PC-3 (cell line): Measurements from ENCODE around the gene ADD1. TPM values are rescaled to one million over a fixed set of nuclear protein-coding genes. Genes with fewer than 3 reads are reported as not detected.

Experiments used
- ATAC-seq: fragments of 200-7000 bp; cut with Tn5 transposase; 2 replicates; pipeline ENCODE4 v1.9.1; 2020; ENCODE audit warnings: mild to moderate bottlenecking, moderate library complexity
- BruUV-seq: library from RNA; stranded (reverse); fragments of 400-500 nt; replicated peaks from 2 replicates; lab custom pipeline; 2021; lab: Mats Ljungman, UMichigan
- CTCF ChIA-PET: fragments of 300-600 bp; sonication (Branson Sonifier 250); formaldehyde crosslinking; loops from one replicate; lab custom pipeline; 2022; ENCODE audit warnings: antibody characterized with exemption; lab: Charles Lee
- POLR2A ChIA-PET: fragments of 300-600 bp; sonication (Branson Sonifier 250); formaldehyde crosslinking; loops from one replicate; lab custom pipeline; 2022; ENCODE audit warnings: antibody characterized with exemption; ENCODE audit not compliant: unreplicated experiment; lab: Charles Lee
- DNase-seq: peaks from one replicate; pipeline ENCODE4 v3.0.0-alpha.2; 2015
- H2AFZ ChIP-seq: fragments of 300-600 bp; sonication (generic); 2 replicates; pipeline ENCODE4 v1.6.0; 2016; ENCODE audit warnings: antibody characterized with exemption, low read length
- H3F3A ChIP-seq: fragments of 300-600 bp; sonication (generic); one replicate; pipeline ENCODE4 v1.6.0; 2017; ENCODE audit warnings: antibody characterized with exemption, low read length, control low read depth, mild to moderate bottlenecking; ENCODE audit not compliant: unreplicated experiment
- H3K27ac ChIP-seq: fragments of 300-600 bp; sonication (generic); 2 replicates; pipeline ENCODE4 v1.5.1; 2016; ENCODE audit warnings: mild to moderate bottlenecking, low read length
- H3K27me3 ChIP-seq: fragments of 300-600 bp; sonication (generic); 2 replicates; pipeline ENCODE4 v1.6.1; 2016; ENCODE audit warnings: low read length, mixed read lengths
- H3K36me3 ChIP-seq: fragments of 300-600 bp; sonication (generic); 2 replicates; pipeline ENCODE4 v1.6.1; 2016; ENCODE audit warnings: low read depth, mixed run types, low read length, mixed read lengths
- H3K4me1 ChIP-seq: fragments of 300-600 bp; sonication (generic); 2 replicates; pipeline ENCODE4 v1.5.1; 2016; ENCODE audit warnings: low read length; ENCODE audit not compliant: insufficient read depth
- H3K4me2 ChIP-seq: fragments of 300-600 bp; sonication (generic); 2 replicates; pipeline ENCODE4 v1.6.0; 2016; ENCODE audit warnings: low read length
- H3K4me3 ChIP-seq: fragments of 300-600 bp; sonication (generic); 2 replicates; pipeline ENCODE4 v1.5.1; 2016; ENCODE audit warnings: mild to moderate bottlenecking, low read length, mixed read lengths
- H3K79me2 ChIP-seq: fragments of 300-600 bp; sonication (generic); 2 replicates; pipeline ENCODE4 v1.6.1; 2017; ENCODE audit warnings: low read length, mixed read lengths
- H3K9ac ChIP-seq: fragments of 300-600 bp; sonication (generic); 2 replicates; pipeline ENCODE4 v1.6.0; 2016; ENCODE audit warnings: mild to moderate bottlenecking, low read length
- H3K9me2 ChIP-seq: fragments of 300-600 bp; sonication (generic); replicated peaks from 2 replicates; pipeline ENCODE4 v1.6.1; 2016; ENCODE audit warnings: mixed run types, low read length, mixed read lengths
- H3K9me3 ChIP-seq: fragments of 300-600 bp; sonication (generic); 2 replicates; pipeline ENCODE4 v1.6.1; 2016; ENCODE audit warnings: low read length, mixed read lengths
- H4K20me1 ChIP-seq: fragments of 300-600 bp; sonication (generic); 2 replicates; pipeline ENCODE4 v1.6.1; 2016; ENCODE audit warnings: low read length, mixed read lengths
- EZH2 ChIP-seq: fragments of 300-600 bp; sonication (generic); IDR thresholded peaks from one replicate; pipeline ENCODE4 v1.6.1; 2017; ENCODE audit warnings: antibody characterized with exemption, mild to moderate bottlenecking, low read length; ENCODE audit not compliant: unreplicated experiment
- EZH2phosphoT487 ChIP-seq: fragments of 300-600 bp; sonication (generic); IDR thresholded peaks from 2 replicates; pipeline ENCODE4 v1.6.1; 2018; ENCODE audit warnings: mild to moderate bottlenecking, antibody characterized with exemption, low read length, borderline replicate concordance
- intact Hi-C: fragments of 100-400 bp; cut with micrococcal nuclease; formaldehyde crosslinking; loops from 2 replicates; pipeline ENCODE4 v1.9.0; 2023
- total RNA-seq: library from RNA; depleted of rRNA; stranded (reverse); fragments of >200 nt; gene quantifications from 2 replicates; pipeline ENCODE4 v1.2.3, GENCODE V29; 2014
- TF ChIP-seq, protein P1 (sequence below): fragments of 300-600 bp; sonication (generic); conservative IDR thresholded peaks from 2 replicates; pipeline ENCODE4 v1.5.1; 2017; ENCODE audit warnings: antibody characterized with exemption, low read depth, mild to moderate bottlenecking, low read length

The ADD1 gene
- total RNA-seq, 1 experiment from 2014 or later, result 118 TPM

DNA sequence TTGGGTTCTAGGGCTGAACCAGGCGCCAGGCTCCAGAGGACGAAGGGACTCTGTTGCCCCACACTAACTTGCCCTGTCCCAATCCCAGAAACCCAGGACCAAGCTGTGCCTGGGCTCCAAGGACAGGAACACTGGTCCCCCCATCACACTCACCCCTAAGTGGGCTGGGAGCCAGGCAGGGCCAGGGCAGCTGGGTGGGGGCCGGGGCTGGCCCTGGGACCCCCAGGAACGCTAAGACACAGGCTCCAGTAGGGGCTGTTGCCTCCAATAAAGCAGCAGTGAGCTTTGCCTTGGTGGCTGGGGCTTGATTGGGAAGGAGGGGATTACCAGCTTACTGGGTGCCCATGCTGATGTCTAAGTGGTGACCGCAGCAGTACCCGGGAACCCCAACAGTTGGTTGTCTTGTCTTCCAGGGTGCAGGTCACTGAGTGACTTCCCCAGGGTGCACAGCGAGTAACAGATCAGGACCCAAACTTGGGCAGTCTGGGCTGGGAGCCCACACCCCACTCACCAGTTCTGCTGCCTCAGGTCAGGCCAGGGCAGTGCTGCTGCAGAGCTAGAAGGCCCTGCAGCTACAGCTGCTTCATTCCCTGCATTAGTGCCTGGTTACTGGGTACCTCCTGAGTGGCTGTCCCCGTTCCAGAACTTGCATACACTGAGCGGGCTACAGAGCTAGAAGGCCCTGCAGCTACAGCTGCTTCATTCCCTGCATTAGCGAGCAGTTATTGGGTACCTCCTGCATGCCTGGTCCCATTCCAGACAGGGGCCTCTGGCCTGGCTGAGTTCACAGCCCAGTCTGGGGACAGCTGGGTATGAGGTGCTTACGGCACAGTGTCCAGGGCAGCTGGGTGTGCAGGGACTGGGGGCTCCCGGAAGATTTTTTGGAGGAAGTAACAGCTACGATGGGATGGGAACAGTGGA is 9.4 kb upstream of the ADD1 start:
- Histone ChIP-seq H2AFZ (no peak overlapping the region), H3K79me2 (no peaks in the 10 kb centered on the region), H3K9me2 (no peaks in the 10 kb centered on the region), H3K9me3 (no peaks in the 10 kb centered on the region), H4K20me1 (no peaks in the 10 kb centered on the region), H3K4me2 (no peak overlapping the region), H3K4me3 (no peak overlapping the region), H3K27me3 (no peaks in the 10 kb centered on the region), H3K9ac (no peak overlapping the region), H3K36me3 (no peaks in the 10 kb centered on the region), H3F3A (no peaks in the 10 kb centered on the region), H3K27ac (no peak overlapping the region), H3K4me1 (no peaks in the 10 kb centered on the region)
- ChIA-PET POLR2A (no interaction called here), CTCF (no interaction called here)
- DNase-seq, result no peak
- intact Hi-C loops, result no loop called here
- BruUV-seq, result no TSS peak
- ATAC-seq, result no peak
- TF ChIP-seq EZH2phosphoT487, result no peak
- TF ChIP-seq, protein P1, sequence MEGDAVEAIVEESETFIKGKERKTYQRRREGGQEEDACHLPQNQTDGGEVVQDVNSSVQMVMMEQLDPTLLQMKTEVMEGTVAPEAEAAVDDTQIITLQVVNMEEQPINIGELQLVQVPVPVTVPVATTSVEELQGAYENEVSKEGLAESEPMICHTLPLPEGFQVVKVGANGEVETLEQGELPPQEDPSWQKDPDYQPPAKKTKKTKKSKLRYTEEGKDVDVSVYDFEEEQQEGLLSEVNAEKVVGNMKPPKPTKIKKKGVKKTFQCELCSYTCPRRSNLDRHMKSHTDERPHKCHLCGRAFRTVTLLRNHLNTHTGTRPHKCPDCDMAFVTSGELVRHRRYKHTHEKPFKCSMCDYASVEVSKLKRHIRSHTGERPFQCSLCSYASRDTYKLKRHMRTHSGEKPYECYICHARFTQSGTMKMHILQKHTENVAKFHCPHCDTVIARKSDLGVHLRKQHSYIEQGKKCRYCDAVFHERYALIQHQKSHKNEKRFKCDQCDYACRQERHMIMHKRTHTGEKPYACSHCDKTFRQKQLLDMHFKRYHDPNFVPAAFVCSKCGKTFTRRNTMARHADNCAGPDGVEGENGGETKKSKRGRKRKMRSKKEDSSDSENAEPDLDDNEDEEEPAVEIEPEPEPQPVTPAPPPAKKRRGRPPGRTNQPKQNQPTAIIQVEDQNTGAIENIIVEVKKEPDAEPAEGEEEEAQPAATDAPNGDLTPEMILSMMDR, result no peak
- no peak for TF ChIP-seq EZH2

DNA sequence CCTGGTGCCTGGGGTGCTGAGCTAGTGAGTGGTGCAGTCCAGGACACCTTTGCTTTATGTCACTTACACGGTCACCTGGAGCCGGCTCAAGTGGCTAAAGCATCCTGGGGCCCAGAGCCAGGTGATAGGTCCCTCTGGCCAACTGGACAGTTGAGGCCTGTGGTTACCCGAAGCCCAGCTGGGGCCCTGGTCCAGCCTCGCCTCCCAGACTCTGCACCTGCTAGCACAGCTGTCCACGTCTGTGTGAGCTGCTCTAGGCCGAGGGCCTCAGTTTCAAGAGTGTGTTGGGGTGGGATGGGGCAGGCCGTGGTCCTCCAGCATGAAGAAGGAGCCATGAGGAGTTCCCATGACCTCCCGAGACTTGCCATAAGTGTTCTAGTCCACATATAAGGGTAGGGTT is 7.7 kb upstream of the ADD1 start:
- DNase-seq (no peak), ATAC-seq (no peak)
- Histone ChIP-seq H4K20me1 (no peaks in the 10 kb centered on the region), H3K4me2 (no peak overlapping the region), H3K27me3 (no peaks in the 10 kb centered on the region), H3F3A (no peaks in the 10 kb centered on the region), H3K4me1 (no peaks in the 10 kb centered on the region), H3K9me3 (no peaks in the 10 kb centered on the region), H3K27ac (no peak overlapping the region), H3K36me3 (no peaks in the 10 kb centered on the region), H3K9me2 (no peaks in the 10 kb centered on the region), H3K79me2 (no peaks in the 10 kb centered on the region), H2AFZ (no peak overlapping the region), H3K4me3 (no peak overlapping the region), H3K9ac (no peak overlapping the region)
- BruUV-seq, result no TSS peak
- ChIA-PET CTCF (no interaction called here), POLR2A (no interaction called here)
- TF ChIP-seq EZH2phosphoT487, result no peak
- TF ChIP-seq, protein P1, result no peak
- TF ChIP-seq EZH2, result no peak
- intact Hi-C loops, result no loop called here

DNA sequence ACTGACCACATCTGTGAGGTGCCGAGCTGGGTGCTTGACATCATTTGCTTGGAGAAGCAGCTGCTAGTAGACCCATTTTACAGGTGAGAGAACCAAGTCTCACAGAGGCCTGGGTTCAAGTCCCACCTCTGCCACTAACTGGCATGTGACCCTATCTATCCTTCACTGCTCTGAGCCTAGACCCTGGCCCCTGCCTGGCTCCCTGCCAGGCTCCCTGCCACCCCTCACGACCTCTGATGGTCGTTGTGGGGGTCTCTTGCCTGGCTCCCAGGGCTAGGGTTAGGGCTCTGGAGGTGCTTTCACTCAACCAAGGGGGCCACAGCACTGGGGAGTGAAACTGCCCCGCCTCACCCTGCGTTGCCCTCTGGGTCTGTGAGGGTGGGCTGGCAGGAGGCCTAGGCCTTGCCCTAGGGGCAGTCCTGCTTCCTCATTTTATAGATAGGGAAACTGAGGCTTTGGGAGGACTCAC is 7.2 kb upstream of the ADD1 start:
- Histone ChIP-seq H3K9ac (no peak overlapping the region), H3K9me2 (no peaks in the 10 kb centered on the region), H3K27me3 (no peaks in the 10 kb centered on the region), H3K27ac (no peak overlapping the region), H3K9me3 (no peaks in the 10 kb centered on the region), H3F3A (no peaks in the 10 kb centered on the region), H3K79me2 (no peaks in the 10 kb centered on the region), H3K4me3 (no peak overlapping the region), H2AFZ (no peak overlapping the region), H3K4me2 (no peak overlapping the region), H3K36me3 (no peaks in the 10 kb centered on the region), H4K20me1 (no peaks in the 10 kb centered on the region), H3K4me1 (no peaks in the 10 kb centered on the region)
- DNase-seq (no peak), ATAC-seq (no peak)
- TF ChIP-seq EZH2phosphoT487 (no peak), EZH2 (no peak)
- TF ChIP-seq, protein P1, result no peak
- ChIA-PET POLR2A (no interaction called here), CTCF (no interaction called here)
- intact Hi-C loops, result no loop called here
- no TSS peak for BruUV-seq
